Activated CD4-positive, alpha-beta T cell treated with anti-CD3 and anti-CD28 coated beads for 4 hours (primary cell): ENCODE measurements around the gene PCSK1N.
"Not testable (repeated sequence)": the region's sequence is repeated elsewhere in the genome, so short reads cannot be mapped to it uniquely, and the experiment has no call there.

Experiments
- DNase-seq, 2 donors: peaks; one replicate each; pipeline ENCODE4 v3.0.0-alpha.2; 2020

The PCSK1N gene

DNA sequence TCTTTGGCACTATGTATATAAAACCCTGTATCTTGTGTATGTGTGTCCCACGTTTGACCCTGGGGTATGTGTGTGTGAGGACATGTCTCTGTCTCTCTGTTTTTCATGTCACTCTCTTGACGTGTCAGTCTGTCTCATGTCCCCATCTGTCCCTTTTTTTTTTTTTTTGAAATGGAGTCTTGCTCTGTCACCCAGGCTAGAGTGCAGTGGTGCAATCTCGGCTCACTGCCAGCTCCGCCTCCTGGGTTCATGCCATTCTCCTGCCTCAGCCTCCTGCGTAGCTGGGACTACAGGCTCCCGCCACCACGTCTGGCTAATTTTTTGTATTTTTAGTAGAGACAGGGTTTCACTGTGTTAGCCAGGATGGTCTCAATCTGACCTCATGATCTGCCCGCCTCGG is 16.0 kb downstream of the PCSK1N start:
- DNase-seq, result not testable (repeated sequence)

DNA sequence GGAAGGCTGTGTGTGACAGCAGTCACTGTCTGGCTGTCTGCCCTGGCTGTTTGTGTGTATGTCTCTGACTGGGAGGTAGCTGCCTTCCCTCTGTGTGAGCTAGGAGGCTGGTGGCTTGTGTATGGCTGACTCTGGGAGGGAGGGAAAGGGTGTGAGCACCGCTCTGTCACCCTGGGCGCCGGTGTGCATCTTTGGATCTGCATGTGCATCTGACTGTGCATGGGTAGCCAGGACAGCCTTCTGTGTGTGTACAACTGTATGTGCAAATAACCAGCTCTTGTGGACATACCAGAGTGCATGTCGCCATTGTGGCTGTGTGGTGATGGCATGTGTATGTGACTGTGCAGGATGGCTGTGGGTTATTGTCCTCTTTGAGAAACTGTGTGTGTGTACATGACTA is 16.5 kb downstream of the PCSK1N start:
- DNase-seq, result no peak

DNA sequence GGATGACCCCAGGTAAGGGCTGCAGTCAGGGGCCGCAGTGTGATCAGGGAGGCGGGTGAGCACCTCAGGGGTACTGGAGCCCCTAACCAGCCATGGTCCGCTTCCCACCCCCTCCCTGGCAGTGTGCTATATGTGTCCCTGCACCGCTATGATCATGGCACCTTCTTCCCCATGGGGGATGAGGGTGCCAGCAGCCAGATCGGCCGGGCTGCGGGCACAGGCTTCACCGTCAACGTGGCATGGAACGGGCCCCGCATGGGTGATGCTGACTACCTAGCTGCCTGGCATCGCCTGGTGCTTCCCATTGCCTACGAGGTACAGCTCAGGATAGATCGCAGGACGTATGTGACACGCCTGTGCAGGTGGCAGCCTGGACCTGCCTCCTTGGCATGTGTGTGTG is 17.3 kb downstream of the PCSK1N start:
- no peak for DNase-seq

DNA sequence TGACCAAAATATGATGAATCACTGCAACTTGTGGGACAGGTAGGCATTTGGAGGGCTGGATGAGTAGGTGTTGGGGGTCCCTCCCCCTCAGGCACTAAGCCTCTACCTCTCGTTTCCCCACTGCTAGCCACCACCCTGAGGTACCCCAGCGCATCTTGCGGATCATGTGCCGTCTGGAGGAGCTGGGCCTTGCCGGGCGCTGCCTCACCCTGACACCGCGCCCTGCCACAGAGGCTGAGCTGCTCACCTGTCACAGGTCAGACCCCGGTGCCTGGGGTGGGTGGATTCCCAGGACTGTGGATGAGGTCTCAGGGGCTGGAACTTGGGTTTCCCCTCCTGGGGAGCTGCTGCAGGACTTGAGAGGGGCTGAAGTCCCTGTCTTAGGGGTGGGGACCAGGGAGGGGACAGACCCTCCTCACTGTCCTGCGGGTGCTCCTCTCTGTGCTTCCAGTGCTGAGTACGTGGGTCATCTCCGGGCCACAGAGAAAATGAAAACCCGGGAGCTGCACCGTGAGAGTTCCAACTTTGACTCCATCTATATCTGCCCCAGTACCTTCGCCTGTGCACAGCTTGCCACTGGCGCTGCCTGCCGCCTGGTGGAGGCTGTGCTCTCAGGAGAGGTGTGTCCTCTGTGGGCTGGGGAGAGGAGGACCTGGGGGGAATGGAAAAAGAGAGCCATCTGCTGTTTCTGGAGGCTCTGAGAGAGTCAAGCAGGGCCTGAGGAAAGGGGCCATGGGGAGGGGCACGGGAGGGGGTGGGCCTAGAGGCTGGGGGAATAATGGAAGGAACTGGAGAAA is 19.2 kb downstream of the PCSK1N start:
- DNase-seq, result no peak

DNA sequence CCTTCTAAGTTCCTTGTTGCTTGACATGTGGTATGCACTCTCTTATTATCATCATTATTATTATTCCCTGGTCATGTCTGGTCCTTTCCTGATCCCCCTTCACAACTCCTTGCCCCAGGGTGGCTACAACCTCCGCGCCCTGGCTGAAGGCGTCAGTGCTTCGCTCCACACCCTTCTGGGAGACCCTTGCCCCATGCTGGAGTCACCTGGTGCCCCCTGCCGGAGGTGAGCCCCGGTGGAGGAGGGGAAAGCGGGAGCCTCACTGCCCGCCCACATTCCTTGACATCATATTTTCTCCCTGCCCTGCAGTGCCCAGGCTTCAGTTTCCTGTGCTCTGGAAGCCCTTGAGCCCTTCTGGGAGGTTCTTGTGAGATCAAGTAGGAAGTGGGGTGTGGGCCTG is 20.1 kb downstream of the PCSK1N start:
- DNase-seq, result no peak

DNA sequence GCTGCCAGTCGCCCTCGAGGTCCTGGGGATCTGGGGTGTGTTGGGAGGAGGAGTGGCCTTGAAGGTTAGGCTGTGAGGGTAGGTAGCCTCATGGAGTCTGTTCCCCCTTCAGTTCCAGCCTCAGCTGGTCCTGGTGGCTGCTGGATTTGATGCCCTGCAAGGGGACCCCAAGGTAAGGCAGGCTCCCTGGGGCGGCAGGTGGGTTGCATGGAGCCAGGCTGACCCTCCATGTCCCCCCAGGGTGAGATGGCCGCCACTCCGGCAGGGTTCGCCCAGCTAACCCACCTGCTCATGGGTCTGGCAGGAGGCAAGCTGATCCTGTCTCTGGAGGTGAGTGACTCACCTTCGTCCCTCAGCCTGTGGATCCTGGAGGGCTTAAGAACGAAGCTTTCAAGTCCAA is 20.7 kb downstream of the PCSK1N start:
- DNase-seq, result no peak

DNA sequence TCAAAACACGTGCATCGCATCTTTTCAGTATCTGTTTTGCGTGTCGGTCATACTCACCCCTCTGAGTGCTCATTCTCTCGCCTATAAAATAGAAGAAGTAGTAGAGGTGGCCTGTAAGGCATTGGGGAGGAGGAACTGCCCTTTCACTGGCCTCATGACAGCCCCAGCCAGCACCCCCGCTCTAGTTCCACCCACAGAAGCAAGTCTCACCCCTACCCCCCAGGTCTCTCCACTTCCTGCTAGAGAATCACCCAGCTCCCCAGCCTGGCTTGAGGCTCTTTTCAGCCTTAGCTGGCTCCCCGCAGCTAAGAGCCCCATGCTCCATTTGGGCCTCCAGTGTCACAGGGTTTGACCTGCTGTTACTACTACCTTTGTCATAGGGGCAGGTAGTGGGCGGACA is 21.8 kb downstream of the PCSK1N start:
- no peak for DNase-seq

DNA sequence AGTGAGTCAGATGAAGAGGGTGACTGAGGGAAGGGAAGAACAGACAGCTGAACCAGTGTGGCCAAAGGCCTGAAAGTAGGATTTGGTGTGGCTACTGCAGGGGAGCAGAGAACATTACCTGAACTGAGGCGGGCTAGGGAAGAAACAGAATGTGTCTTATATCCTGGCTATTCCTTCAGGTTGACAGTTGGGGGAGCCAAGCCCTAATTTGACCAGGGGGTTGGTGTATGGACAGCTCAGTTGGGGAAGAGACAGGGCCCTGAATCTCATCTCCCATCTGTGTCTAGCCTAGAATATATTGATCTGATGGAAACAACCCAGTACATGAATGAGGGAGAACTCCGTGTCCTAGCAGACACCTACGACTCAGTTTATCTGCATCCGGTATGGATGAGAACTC is 29.3 kb downstream of the PCSK1N start:
- DNase-seq, result no peak

DNA sequence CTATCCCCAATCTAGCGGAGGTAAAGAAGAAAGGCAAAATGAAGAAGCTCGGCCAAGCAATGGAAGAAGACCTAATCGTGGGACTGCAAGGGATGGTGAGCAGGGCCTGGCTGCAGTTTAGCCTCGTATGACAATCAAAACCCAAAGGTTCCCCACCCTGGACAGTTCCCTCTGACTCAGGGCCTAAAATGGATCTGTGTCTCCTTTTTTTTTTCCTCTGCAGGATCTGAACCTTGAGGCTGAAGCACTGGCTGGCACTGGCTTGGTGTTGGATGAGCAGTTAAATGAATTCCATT is 32.6 kb downstream of the PCSK1N start:
- DNase-seq, result no peak

DNA sequence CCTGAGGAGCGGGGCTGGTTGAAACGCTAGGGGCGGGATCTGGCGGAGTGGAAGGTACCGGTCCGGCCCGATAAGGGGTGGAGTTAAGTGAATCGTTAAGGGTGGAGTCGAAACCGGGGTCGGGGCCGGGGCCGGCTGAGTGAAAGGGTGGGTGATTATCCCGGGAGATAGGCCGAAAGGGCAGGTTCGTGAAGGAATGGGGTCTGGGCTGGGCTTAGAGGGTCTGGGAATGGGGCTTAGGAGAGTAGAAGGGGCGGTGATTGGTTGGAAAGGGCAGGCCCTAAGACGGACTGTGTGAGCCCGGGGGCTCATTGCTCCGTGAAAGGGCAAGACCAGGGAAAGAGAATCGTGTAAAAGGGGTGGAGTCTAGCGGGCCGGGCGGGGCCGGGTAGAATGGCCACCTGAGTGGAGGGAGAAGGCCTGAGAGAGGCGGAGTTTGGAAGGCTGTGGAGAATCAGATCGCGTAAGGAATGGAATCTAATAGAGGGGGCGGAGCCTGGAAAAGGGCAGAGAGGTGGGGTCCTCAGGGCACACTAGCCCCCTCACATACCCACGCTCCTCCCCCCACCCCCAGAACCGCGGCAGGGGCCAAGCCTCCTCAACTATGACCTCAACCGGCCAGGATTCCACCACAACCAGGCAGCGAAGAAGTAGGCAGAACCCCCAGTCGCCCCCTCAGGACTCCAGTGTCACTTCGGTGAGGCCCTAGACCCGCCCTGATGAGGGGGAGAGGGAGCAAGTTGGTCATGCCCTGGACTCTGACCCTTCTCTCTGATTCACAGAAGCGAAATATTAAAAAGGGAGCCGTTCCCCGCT is 33.1 kb downstream of the PCSK1N start:
- peak in 1 of 2 donors; percentile 39 for DNase-seq

DNA sequence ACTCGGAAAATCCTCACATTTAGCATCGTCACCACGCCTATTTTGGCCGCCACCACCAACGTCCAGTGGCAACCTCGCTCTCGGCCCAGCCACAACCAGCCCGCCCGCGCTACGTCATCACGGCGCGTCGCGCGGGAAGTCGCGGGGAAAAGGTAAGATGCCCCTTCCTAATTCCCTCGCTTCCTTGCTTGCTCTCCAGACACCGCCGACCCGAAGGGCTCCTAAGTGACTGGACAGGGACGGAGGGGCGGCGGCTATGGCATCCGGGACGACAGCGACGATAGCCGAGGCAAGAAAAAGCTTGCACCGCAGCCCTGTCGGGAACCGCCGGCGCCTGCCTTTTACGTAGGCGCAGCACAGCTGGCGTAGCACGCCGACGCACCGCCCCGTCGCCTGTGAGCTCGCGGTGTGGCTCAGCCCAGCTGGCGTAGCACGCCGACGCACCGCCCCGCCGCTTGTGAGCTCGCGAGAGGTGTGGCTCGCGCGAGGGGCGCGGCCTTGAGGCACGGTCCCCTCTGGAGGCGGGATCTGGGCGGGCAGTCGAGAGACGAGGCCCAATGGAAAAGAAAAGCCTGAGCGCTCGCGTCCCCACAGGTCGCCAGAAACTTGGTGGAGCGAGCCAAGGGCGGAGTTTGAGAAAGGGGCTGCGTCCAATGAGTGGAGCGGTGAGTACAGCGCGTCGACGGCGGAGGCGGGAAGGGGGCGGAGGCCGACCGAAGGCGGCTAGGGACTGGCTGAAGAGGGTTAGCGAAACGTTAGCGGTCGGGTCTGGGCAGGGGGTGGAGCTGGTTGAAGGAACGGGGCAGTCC is 33.9 kb downstream of the PCSK1N start, which contains the start of gene HDAC6:
TSS of gene HDAC6 (plus strand) at position 788 of the 809 bp plus-strand sequence. CDS start 626 bp downstream, outside the sequence.
- peak; percentile 90 to 94 for DNase-seq

DNA sequence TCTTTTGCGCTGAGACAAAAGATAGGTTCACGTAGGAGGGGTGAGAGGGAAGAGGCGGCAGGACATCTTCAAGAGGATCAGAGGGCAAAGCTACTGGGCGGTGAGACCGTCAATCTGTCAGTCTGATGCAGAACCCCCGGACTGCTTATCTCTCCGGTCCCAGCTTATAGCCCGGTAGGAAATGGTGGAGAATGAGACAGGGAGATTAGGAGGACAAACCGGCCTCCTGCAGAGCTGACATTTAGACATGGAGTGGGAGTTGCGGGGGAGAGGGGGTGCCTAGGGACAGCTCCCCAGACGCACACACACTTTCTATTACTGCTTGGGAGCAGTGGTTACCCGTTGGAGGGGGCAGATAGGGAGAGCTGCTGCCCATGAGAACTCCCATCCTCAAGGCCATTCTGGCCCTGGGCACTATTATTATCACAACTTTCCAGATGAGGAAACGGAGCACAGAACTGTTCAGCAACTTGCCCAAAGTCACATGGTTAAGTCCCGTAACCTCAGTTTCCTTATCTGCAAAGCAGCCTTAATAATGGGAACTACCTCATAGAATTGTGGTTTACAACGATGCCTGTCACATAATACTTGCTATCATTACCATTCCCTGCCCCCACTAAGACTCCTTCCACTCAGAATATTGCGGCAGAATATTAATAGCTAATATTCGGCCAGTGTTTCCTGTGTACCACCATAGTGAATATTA is 34.7 kb downstream of the PCSK1N start:
- DNase-seq, result no peak

DNA sequence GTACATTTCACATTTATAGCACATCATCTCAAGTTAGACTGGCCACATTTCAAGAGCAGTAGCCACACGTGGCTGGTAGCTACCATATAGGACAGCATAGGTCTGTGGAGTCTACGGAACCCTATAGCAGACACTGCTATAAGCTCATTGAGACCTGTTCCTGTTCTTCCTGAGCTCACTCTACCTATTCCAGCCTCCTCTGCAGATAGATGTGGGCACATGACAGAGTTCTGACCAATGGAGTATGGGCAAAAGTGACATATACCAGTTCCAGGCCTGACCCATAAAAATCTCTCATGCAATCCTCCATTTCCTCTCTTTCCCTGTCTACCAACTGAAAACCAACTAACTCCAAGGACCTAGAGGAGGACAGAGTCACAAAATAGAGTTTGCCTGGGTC is 37.1 kb downstream of the PCSK1N start:
- DNase-seq, result no peak

DNA sequence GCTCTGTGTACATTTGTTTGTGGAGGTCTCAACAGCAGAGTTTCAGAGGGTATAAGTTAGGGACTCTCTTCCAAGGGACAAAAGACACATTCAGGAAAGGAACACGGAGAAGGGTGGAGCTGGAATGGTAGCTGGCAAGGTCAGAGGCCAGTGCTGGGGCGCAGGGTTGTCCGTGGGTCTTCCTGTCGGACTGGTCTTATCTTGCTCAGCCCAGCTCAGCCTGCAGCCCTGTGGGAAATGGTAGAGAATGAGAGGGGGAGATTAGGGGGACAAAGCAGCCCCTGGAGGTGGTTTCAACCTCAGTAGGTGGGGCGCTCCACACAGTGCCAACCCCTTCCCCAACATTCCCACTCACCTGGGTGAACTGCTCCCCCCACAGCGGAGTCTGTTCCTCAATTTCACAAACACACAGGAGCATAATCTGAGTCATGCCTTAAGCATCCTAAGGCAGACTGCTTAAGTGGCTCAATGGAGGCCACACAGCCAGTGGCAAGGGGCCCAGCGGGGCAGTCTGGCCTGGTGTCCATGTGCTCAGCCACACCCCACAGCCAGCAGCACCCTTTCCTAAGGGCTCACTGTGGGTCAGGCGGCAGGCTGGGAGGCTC is 40.4 kb downstream of the PCSK1N start:
- DNase-seq, result no peak

DNA sequence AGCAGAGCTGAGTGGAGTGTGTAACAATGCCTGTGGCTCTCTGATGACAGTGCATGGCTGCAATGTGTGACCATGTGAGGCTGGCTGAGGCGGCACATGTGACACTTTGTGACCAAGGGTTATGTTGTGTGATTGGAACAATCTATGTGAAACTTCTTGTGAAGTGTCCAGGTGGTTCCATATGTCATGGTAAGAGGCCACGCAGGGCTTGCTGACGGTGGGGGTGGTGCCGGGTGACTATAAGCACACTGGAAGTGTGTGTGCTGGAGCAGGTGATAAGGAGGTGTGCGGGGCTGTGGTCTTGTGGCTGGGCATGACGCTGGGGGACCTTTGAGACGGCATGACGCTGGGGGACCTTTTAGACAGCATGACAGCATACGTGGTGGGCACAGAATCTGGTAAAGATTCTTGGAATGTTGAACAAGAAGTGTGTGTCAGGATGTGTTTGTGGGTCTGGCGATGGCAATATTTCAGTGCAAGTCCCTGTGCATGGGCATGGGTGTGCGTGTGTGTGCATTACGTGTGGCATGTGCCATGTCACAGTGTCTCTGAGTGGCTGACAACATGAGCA is 41.0 kb downstream of the PCSK1N start:
- no peak for DNase-seq

DNA sequence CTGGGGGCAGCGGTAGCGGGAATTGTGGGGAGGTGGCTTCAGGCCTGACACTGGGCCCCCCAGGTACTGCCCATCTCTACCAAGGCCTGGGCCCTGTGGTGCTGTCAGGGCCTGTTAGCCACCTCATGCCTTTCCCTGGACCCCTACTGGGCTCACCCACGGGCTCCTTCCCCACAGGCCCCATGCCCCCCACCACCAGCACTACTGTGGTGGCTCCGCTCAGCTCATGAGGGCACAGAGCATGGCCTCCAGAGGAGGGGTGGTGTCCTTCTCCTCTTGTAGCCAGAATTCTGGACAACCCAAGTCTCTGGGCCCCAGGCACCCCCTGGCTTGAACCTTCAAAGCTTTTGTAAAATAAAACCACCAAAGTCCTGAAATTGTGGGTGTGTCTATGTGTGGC is 41.5 kb downstream of the PCSK1N start:
- DNase-seq, result no peak

DNA sequence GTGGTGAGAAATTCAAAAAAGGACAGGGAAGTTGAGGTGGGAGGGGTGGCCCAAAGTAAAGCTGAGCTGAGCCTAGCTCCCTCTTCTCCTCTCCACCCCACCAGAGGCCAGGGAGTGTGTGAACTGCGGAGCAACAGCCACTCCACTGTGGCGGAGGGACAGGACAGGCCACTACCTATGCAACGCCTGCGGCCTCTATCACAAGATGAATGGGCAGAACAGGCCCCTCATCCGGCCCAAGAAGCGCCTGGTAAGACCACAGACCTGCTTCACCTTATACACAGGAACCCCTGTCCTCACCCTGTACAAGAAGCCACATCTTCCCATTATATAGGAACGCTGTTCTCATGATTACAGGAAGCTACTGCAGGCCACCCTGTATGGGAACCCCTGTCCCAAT is 43.2 kb downstream of the PCSK1N start:
- DNase-seq, result no peak

DNA sequence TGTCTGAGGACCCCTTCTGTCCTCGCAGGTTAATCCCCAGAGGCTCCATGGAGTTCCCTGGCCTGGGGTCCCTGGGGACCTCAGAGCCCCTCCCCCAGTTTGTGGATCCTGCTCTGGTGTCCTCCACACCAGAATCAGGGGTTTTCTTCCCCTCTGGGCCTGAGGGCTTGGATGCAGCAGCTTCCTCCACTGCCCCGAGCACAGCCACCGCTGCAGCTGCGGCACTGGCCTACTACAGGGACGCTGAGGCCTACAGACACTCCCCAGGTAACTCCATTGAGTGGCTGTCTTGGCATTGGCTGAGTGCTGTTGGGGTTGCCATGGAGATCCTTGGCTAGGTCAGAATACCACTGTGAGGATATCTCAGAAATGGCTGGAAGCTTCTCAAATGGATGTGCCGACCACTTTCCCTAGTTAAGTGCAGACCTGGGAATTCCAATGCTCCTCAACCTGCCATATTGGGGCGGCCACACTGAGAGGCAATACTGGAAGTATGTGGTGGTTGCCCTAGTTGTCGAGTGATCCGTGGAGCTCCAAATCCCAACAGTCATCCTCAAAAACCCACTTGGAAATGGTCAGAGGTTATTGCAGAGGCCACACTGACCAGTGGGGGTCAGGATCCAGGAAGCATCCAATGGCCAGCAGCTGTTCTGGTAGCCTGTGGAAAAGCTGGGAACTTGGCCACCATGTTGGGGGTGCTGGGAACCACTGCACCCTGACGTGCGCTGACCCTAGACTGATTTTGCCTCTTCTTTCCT is 44.2 kb downstream of the PCSK1N start:
- DNase-seq, result no peak

DNA sequence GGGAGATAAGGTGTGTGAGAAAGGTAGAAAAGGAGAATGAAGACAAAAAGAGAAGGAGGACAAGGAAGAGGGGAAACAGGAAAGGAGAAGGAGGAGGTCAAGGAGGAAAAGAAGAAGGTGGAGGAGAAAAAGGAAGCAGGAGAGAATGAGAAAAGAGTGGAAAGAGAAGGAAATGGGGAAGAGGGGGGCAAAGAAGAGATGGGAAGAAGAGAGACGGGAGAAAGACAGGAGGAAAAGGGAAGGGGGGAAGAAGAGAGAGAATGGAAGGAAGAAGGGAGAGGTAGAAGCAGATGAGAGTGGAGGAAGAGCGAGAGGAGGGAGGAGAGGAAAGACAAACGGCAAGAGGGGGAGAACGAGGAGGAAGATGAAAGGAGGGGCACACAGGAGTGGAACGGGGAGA is 44.9 kb downstream of the PCSK1N start:
- no peak for DNase-seq

DNA sequence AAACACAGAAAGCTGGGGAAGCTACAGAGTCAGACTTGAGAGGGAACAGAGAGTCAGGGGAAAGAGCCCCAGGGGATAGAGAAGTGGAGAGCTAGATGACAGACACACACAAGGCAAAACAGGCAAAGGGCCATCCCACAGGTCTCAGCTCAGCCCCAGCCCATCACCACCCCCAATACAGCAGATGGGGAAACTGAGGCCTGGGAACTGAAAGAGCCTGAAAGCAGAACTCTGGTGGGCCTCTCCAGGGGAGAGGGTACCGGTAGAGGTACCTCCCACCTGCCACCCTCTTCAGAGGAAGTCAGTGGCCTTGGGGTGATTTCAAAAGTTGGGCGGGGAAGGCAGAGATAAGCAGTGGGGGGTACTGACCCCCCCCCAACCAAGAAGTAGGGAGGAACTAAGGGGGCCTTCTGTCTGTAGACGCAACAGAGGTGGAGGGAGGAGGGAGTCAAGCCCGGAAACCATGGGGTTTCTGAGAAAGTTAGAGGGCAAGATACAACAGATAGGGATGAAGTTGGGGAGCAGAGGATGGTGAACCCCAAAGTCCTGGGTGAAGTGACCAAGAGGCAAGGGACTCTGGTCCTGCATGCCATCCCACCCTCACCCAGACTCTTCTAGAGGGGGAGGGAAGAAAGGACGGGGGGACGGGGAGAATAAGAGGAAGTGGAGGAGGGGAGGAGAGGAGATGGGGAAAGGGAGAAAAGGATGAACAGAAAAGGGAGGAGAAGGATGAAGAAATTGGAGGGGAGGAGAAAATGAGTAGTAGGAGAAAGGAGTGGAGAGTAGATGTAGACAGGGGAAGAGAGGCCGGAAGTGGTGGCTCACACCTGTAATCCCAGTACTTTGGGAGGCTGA is 45.8 kb downstream of the PCSK1N start:
- no peak for DNase-seq
